ENCODE measurements around the gene SLC9A2.

Gene SLC9A2

GRCh38 chr2:102677244-102678215 lies 58.2 kb downstream of the SLC9A2 start:
- no peaks in the 10 kb centered on the region for H3K4me1 ChIP-seq (ENCODE audit: insufficient read depth, low read length)
- H3K9me3 ChIP-seq (ENCODE audit: insufficient read depth, low read depth, low read length): no peaks in the 10 kb centered on the region
- no peaks in the 10 kb centered on the region for H3K36me3 ChIP-seq (ENCODE audit: insufficient read depth, low read length)
- no peak overlapping the region for H3K4me3 ChIP-seq (ENCODE audit: low read length)
- no peaks in the 10 kb centered on the region for H3K27me3 ChIP-seq (ENCODE audit: insufficient read depth, low read length)
- H3K9ac ChIP-seq (ENCODE audit: low read depth, low read length): no peak overlapping the region
- 87% methylated on average over 3 of the region's 4 CpGs for WGBS
- H3K27ac ChIP-seq (ENCODE audit: low read depth, low read length): no peak overlapping the region

DNA sequence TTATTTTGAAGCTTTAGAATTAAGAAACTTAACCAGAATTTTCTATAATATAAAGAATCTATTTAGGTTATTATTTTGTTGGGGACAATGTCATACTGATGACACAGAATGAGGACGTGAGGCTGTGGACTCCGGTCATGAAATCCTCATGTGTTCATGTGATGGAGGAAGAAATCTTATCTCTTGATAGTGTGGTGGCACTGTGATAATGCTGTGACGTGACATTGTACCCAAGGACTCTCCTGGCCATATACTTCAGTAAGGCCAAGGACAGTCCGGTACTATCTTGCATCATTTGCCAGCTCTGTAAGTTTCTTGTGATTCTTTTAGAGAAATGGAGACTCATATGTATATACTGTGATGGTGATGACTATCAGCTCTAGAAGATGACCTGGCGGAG lies 59.1 kb downstream of the SLC9A2 start:
- Histone ChIP-seq H3K4me3 (ENCODE audit: low read length) (no peak overlapping the region), H3K36me3 (ENCODE audit: insufficient read depth, low read length) (no peaks in the 10 kb centered on the region), H3K27ac (ENCODE audit: low read depth, low read length) (no peak overlapping the region), H3K9ac (ENCODE audit: low read depth, low read length) (no peak overlapping the region), H3K9me3 (ENCODE audit: insufficient read depth, low read depth, low read length) (no peaks in the 10 kb centered on the region), H3K4me1 (ENCODE audit: insufficient read depth, low read length) (no peaks in the 10 kb centered on the region), H3K27me3 (ENCODE audit: insufficient read depth, low read length) (no peaks in the 10 kb centered on the region)
- 95% methylated on average over 5 of the region's 5 CpGs for WGBS

GRCh38 chr2:102686479-102687439 lies 67.4 kb downstream of the SLC9A2 start:
- Histone ChIP-seq H3K27me3 (ENCODE audit: insufficient read depth, low read length) (no peaks in the 10 kb centered on the region), H3K9ac (ENCODE audit: low read depth, low read length) (no peak overlapping the region), H3K36me3 (ENCODE audit: insufficient read depth, low read length) (no peaks in the 10 kb centered on the region), H3K27ac (ENCODE audit: low read depth, low read length) (no peak overlapping the region), H3K4me1 (ENCODE audit: insufficient read depth, low read length) (no peaks in the 10 kb centered on the region), H3K9me3 (ENCODE audit: insufficient read depth, low read depth, low read length) (no peaks in the 10 kb centered on the region), H3K4me3 (ENCODE audit: low read length) (no peak overlapping the region)
- 95% methylated on average over 11 of the region's 11 CpGs for WGBS

GRCh38 chr2:102690012-102690411 lies 70.7 kb downstream of the SLC9A2 start:
- H3K9ac ChIP-seq (ENCODE audit: low read depth, low read length): no peak overlapping the region
- H3K4me1 ChIP-seq (ENCODE audit: insufficient read depth, low read length): no peaks in the 10 kb centered on the region
- H3K27ac ChIP-seq (ENCODE audit: low read depth, low read length): no peak overlapping the region
- 67% methylated on average over 5 of the region's 5 CpGs for WGBS
- no peaks in the 10 kb centered on the region for H3K36me3 ChIP-seq (ENCODE audit: insufficient read depth, low read length)
- H3K27me3 ChIP-seq (ENCODE audit: insufficient read depth, low read length): no peaks in the 10 kb centered on the region; the same call in 1 of the 2 replicates
- H3K9me3 ChIP-seq (ENCODE audit: insufficient read depth, low read depth, low read length): no peaks in the 10 kb centered on the region
- H3K4me3 ChIP-seq (ENCODE audit: low read length): no peak overlapping the region

DNA sequence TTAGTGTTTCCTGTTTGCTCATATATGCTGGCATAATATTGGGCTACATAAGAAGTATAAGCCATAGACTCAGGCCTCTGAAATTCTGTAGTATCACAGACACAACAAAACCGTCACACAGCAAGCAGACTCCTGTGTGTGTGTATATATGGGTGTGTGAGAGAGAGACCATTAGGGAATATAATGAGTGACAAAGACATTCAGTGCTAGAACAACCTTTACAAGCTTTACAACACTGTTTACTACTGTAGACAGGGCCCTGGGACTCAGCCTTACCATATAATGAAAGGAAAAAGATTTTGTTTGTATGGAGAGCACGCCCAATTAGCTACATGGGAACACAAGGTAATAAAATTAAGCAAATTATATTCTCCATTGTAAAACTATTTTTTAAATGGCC lies 77.1 kb downstream of the SLC9A2 start:
- Histone ChIP-seq H3K9ac (ENCODE audit: low read depth, low read length) (no peak overlapping the region), H3K4me3 (ENCODE audit: low read length) (no peak overlapping the region), H3K27me3 (ENCODE audit: insufficient read depth, low read length) (no peaks in the 10 kb centered on the region; the same call in 1 of the 2 replicates), H3K9me3 (ENCODE audit: insufficient read depth, low read depth, low read length) (no peaks in the 10 kb centered on the region), H3K4me1 (ENCODE audit: insufficient read depth, low read length) (no peaks in the 10 kb centered on the region), H3K36me3 (ENCODE audit: insufficient read depth, low read length) (no peaks in the 10 kb centered on the region), H3K27ac (ENCODE audit: low read depth, low read length) (no peak overlapping the region)
- 100% methylated on average over 1 of the region's 2 CpGs for WGBS

DNA sequence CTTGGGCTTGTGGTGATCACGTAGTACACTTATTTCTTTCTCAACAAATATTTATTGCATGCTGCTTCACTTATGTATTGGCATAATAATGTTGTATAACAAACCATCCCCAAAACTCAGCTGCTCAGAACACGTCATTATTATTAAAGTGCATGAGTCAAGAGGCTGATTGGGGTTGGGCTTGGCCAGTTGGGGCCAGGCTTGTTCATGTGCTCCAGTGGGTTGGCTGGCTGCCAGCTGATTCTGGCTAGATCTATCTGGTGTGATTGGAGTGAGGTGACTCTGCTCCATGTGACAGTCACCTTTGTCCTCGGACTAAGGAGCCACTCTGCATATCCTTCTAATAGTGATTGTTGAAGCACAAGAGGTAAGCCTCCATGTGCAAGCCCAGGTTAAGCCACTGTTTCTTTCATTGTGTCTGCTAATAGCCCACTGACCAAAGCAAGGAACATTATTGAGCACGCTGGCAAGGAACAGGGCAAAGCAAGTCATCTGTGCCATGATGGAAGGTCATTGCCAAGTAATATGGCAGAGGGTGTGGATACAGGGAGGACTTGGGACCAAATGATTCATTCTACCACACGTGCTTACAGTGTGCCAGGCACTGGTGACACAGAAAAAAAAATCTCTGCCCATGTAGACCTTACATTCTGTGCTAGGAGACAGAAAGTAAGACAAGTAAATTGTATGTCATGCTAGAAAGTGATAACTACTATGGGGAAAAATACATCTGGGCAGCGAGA lies 79.2 kb downstream of the SLC9A2 start:
- no peak overlapping the region for H3K9ac ChIP-seq (ENCODE audit: low read depth, low read length)
- 93% methylated on average over 5 of the region's 6 CpGs for WGBS
- H3K4me3 ChIP-seq (ENCODE audit: low read length): no peak overlapping the region

GRCh38 chr2:102703305-102703704 lies 84.0 kb downstream of the SLC9A2 start:
- Histone ChIP-seq H3K27ac (ENCODE audit: low read depth, low read length) (no peak overlapping the region), H3K36me3 (ENCODE audit: insufficient read depth, low read length) (no peaks in the 10 kb centered on the region), H3K9me3 (ENCODE audit: insufficient read depth, low read depth, low read length) (no peaks in the 10 kb centered on the region), H3K4me1 (ENCODE audit: insufficient read depth, low read length) (peaks cover 6% of the 10 kb centered on the region; the same call in 1 of the 2 replicates), H3K27me3 (ENCODE audit: insufficient read depth, low read length) (no peaks in the 10 kb centered on the region), H3K4me3 (ENCODE audit: low read length) (no peak overlapping the region), H3K9ac (ENCODE audit: low read depth, low read length) (no peak overlapping the region)
- WGBS: 92% methylated on average over 2 of the region's 2 CpGs

More for the DNA sequence above, 79.2 kb downstream of the SLC9A2 start:
- Histone ChIP-seq H3K36me3 (ENCODE audit: insufficient read depth, low read length) (no peaks in the 10 kb centered on the region), H3K4me1 (ENCODE audit: insufficient read depth, low read length) (no peaks in the 10 kb centered on the region), H3K9me3 (ENCODE audit: insufficient read depth, low read depth, low read length) (no peaks in the 10 kb centered on the region), H3K27me3 (ENCODE audit: insufficient read depth, low read length) (no peaks in the 10 kb centered on the region), H3K27ac (ENCODE audit: low read depth, low read length) (no peak overlapping the region)

GRCh38 chr2:102703748-102704147 lies 84.4 kb downstream of the SLC9A2 start:
- H3K4me3 ChIP-seq (ENCODE audit: low read length): no peak overlapping the region
- no peak overlapping the region for H3K27ac ChIP-seq (ENCODE audit: low read depth, low read length)
- H3K9me3 ChIP-seq (ENCODE audit: insufficient read depth, low read depth, low read length): no peaks in the 10 kb centered on the region
- peaks cover 6% of the 10 kb centered on the region; the same call in 1 of the 2 replicates for H3K4me1 ChIP-seq (ENCODE audit: insufficient read depth, low read length)
- no peak overlapping the region for H3K9ac ChIP-seq (ENCODE audit: low read depth, low read length)
- H3K27me3 ChIP-seq (ENCODE audit: insufficient read depth, low read length): no peaks in the 10 kb centered on the region
- H3K36me3 ChIP-seq (ENCODE audit: insufficient read depth, low read length): no peaks in the 10 kb centered on the region

DNA sequence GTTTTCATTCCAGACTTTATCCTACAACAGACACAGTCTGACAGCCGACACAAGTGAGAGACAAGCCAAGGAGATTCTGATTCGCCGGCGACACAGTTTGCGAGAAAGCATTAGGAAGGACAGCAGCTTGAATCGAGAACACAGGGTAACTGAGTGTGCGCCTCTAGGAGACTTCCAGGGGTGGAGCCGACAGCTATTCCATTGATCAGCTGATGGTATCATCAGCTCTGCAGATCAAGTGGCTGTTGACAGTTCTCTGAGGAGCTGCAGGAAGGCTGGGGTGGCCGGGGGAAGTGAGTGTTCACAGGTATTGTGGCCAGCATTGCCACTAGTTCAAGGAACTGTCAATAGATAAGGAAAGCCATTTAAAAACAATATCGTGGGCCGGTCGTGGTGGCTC lies 85.2 kb downstream of the SLC9A2 start:
- H3K9me3 ChIP-seq (ENCODE audit: insufficient read depth, low read depth, low read length): no peaks in the 10 kb centered on the region
- no peaks in the 10 kb centered on the region for H3K27me3 ChIP-seq (ENCODE audit: insufficient read depth, low read length)
- no peaks in the 10 kb centered on the region for H3K36me3 ChIP-seq (ENCODE audit: insufficient read depth, low read length)
- no peak overlapping the region for H3K27ac ChIP-seq (ENCODE audit: low read depth, low read length)
- H3K4me3 ChIP-seq (ENCODE audit: low read length): no peak overlapping the region
- peaks cover 6% of the 10 kb centered on the region; the same call in 1 of the 2 replicates for H3K4me1 ChIP-seq (ENCODE audit: insufficient read depth, low read length)
- WGBS: 77% methylated on average over 12 of the region's 12 CpGs
- no peak overlapping the region for H3K9ac ChIP-seq (ENCODE audit: low read depth, low read length)

DNA sequence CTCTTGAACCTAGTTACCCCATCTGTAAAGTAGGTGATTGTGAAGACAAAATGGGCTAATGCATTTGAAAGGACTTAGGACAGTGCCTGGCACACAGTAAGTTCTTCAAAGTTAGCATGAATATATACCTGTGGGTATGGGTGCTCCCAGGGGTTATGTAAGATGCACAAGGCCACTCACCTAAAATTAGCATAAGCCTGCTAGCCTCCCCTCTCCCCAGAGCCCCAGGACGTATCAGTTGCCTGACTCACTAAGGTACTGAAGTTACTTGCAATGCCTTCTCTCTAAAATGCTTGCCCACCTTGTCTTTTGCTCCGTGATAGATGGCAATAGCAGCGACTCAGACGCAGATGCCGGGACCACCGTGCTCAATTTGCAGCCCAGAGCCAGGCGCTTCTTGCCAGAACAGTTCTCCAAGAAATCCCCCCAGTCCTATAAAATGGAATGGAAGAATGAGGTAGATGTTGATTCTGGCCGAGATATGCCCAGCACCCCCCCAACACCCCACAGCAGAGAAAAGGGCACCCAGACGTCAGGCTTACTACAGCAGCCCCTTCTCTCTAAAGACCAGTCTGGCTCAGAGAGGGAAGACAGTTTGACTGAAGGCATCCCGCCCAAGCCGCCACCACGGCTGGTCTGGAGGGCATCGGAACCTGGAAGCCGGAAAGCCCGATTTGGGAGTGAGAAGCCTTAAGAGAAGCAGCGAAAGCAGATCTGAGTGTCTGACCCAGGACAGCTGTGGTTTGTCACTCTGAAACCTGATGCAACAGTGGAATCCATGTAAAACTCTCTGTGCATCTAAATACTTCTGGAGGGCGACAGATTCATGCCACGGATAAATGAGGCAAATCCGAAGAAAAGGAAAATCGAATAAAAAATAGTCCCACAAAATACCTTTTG lies 88.7 kb downstream of the SLC9A2 start:
- H3K9me3 ChIP-seq (ENCODE audit: insufficient read depth, low read depth, low read length): no peaks in the 10 kb centered on the region
- peaks cover 6% of the 10 kb centered on the region; the same call in 1 of the 2 replicates for H3K4me1 ChIP-seq (ENCODE audit: insufficient read depth, low read length)
- H3K4me3 ChIP-seq (ENCODE audit: low read length): no peak overlapping the region
- H3K36me3 ChIP-seq (ENCODE audit: insufficient read depth, low read length): no peaks in the 10 kb centered on the region
- 86% methylated on average over 18 of the region's 20 CpGs for WGBS
- no peaks in the 10 kb centered on the region for H3K27me3 ChIP-seq (ENCODE audit: insufficient read depth, low read length)
- no peak overlapping the region for H3K9ac ChIP-seq (ENCODE audit: low read depth, low read length)
- no peak overlapping the region for H3K27ac ChIP-seq (ENCODE audit: low read depth, low read length)
